Right ventricle myocardium inferior (tissue), 1 donor: Measurements from ENCODE around the gene GRPEL1. TPM values are rescaled to one million over a fixed set of nuclear protein-coding genes. Genes with fewer than 3 reads are reported as not detected.

Experiments
- ATAC-seq: fragments of 200-7000 bp; cut with Tn5 transposase; one replicate; pipeline ENCODE4 v1.9.1; 2020; ENCODE audit warnings: mild to moderate bottlenecking, moderate library complexity
- DNase-seq: peaks from one replicate; pipeline ENCODE4 v3.0.0; 2021; ENCODE audit errors: missing footprints
- intact Hi-C: fragments of 100-400 bp; cut with DNase I; formaldehyde crosslinking; loops from one replicate; pipeline ENCODE4 v1.11.0; 2022
- total RNA-seq: library from RNA; stranded (reverse); fragmentation: NEBNext Ultra II Directional; extraction: Animal tissue kit (Norgen Biotek cat#: 25700); gene quantifications from one replicate; pipeline ENCODE4 v1.2.1, GENCODE V29; 2021
- donor health status: DM: no; HTN: yes; CAD: no; lungs with severe emphysema.

The GRPEL1 gene
- total RNA-seq, 1 donor from 2014 or later, result 61.5 TPM

GRCh38 chr4:7034262-7035081 lies 33.4 kb downstream of the GRPEL1 start:
- DNase-seq (no peak), ATAC-seq (no peak)

GRCh38 chr4:7032596-7032995 lies 35.3 kb downstream of the GRPEL1 start:
- DNase-seq (no peak), ATAC-seq (no peak)
- intact Hi-C loops, result no loop called here

More at GRCh38 chr4:7034262-7035081, 33.4 kb downstream of the GRPEL1 start:
- intact Hi-C loops, result no loop called here

GRCh38 chr4:7031558-7032449 lies 36.1 kb downstream of the GRPEL1 start:
- no peak for ATAC-seq
- intact Hi-C loops, result no loop called here
- peak; percentile 11 for DNase-seq

- peak; percentile 13 for DNase-seq
Observed at GRCh38 chr4:7030856-7031255, 37.0 kb downstream of the GRPEL1 start.

GRCh38 chr4:7029921-7030320 lies 37.9 kb downstream of the GRPEL1 start:
- no peak for ATAC-seq
- DNase-seq, result peak; percentile 53
- intact Hi-C loops, result no loop called here

More at GRCh38 chr4:7030856-7031255, 37.0 kb downstream of the GRPEL1 start:
- intact Hi-C loops, result no loop called here
- ATAC-seq, result no peak

- peak; percentile 27 for DNase-seq
- intact Hi-C loops, result no loop called here
- no peak for ATAC-seq
Observed at GRCh38 chr4:7029212-7029611, 38.7 kb downstream of the GRPEL1 start.

- DNase-seq (peak; percentile 1), ATAC-seq (no peak)
- intact Hi-C loops, result no loop called here
Observed at GRCh38 chr4:7027913-7028312, 40.0 kb downstream of the GRPEL1 start.

GRCh38 chr4:7027284-7027683 lies 40.6 kb downstream of the GRPEL1 start:
- peak; percentile 42 for DNase-seq
- intact Hi-C loops, result no loop called here
- ATAC-seq, result no peak

- DNase-seq (no peak), ATAC-seq (no peak)
- intact Hi-C loops, result no loop called here
Observed at GRCh38 chr4:7026107-7026506, 41.8 kb downstream of the GRPEL1 start.

GRCh38 chr4:7025040-7025602 lies 42.7 kb downstream of the GRPEL1 start:
- DNase-seq (peak; percentile 41), ATAC-seq (no peak)
- intact Hi-C loops, result no loop called here

GRCh38 chr4:7024336-7024890 lies 43.5 kb downstream of the GRPEL1 start:
- ATAC-seq (peak; percentile 17), DNase-seq (peak; percentile 64)
- intact Hi-C loops, result no loop called here

- ATAC-seq, result no peak
- intact Hi-C loops, result no loop called here
Observed at GRCh38 chr4:7023901-7024300, 44.0 kb downstream of the GRPEL1 start.

GRCh38 chr4:7023486-7023885 lies 44.4 kb downstream of the GRPEL1 start:
- DNase-seq (peak; percentile 42), ATAC-seq (no peak)
- intact Hi-C loops, result no loop called here

More at GRCh38 chr4:7023901-7024300, 44.0 kb downstream of the GRPEL1 start:
- peak; percentile 26 for DNase-seq

GRCh38 chr4:7021930-7022664 lies 45.8 kb downstream of the GRPEL1 start:
- no peak for ATAC-seq
- DNase-seq, result peak; percentile 28
- intact Hi-C loops, result no loop called here

GRCh38 chr4:7021355-7021754 lies 46.5 kb downstream of the GRPEL1 start:
- DNase-seq (peak; percentile 17), ATAC-seq (no peak)
- intact Hi-C loops, result no loop called here

GRCh38 chr4:7020856-7021255 lies 47.0 kb downstream of the GRPEL1 start:
- intact Hi-C loops, result no loop called here
- DNase-seq (peak; percentile 34), ATAC-seq (no peak)

GRCh38 chr4:7020290-7020689 lies 47.6 kb downstream of the GRPEL1 start:
- no peak for ATAC-seq
- DNase-seq, result peak; percentile 51
- intact Hi-C loops, result no loop called here

GRCh38 chr4:7019367-7019766 lies 48.5 kb downstream of the GRPEL1 start:
- no peak for ATAC-seq
- intact Hi-C loops, result no loop called here

More at GRCh38 chr4:7019367-7019766, 48.5 kb downstream of the GRPEL1 start:
- DNase-seq, result no peak
